Cardiac muscle cell (in vitro differentiated cells and primary cell): ENCODE measurements around the gene PI16. TPM values are rescaled to one million over a fixed set of nuclear protein-coding genes. Genes with fewer than 3 reads are reported as not detected.

ENCODE experiments used
- DNase-seq, 2 donors: peaks; one replicate each; pipeline versions ENCODE4 v3.0.0 to v3.0.0-alpha.2; 2010 to 2017; ENCODE audit warnings: low read depth in 1 of 2, low spot score in 1 of 2
- H3K27ac ChIP-seq: fragments of 200-600 bp; sonication (generic); 2 replicates; pipeline ENCODE4 v1.5.1; 2016
- H3K27me3 ChIP-seq: fragments of 200-600 bp; sonication (generic); 2 replicates; pipeline ENCODE4 v1.6.0; 2016; ENCODE audit warnings: control low read depth
- H3K36me3 ChIP-seq: fragments of 200-600 bp; sonication (generic); 2 replicates; pipeline ENCODE4 v1.5.1; 2016; ENCODE audit warnings: control low read depth
- H3K4me1 ChIP-seq: fragments of 200-600 bp; sonication (generic); 2 replicates; pipeline ENCODE4 v1.8.1; 2017; ENCODE audit warnings: low read depth, mild to moderate bottlenecking, mixed run types
- H3K4me3 ChIP-seq: fragments of 200-600 bp; sonication (generic); 2 replicates; pipeline ENCODE4 v1.5.1; 2016; ENCODE audit warnings: mild to moderate bottlenecking
- H3K9me3 ChIP-seq: fragments of 200-600 bp; sonication (generic); 2 replicates; pipeline ENCODE4 v1.5.1; 2017; ENCODE audit warnings: low read depth, mild to moderate bottlenecking, control low read depth
- CTCF ChIP-seq: IDR thresholded peaks from 2 replicates; pipeline ENCODE4 v1.5.1; 2012; ENCODE audit warnings: low read depth, mild to moderate bottlenecking, low read length
- polyA plus RNA-seq: library from polyadenylated mRNA; unstranded; fragments of >200 nt; fragmentation: Nextera tagmentation; extraction: Ambion mirVana; gene quantifications from 2 replicates; pipeline ENCODE4 v1.2.1, GENCODE V29; 2016
- total RNA-seq: library from RNA; depleted of rRNA; stranded (reverse); fragments of >200 nt; gene quantifications from 2 replicates; pipeline ENCODE4 v1.2.3, GENCODE V29; 2016

Gene PI16
- total and polyA plus RNA-seq, 2 experiments from 2014 or later: 0.37 TPM; not detected in 1

- H3K4me1 ChIP-seq: peaks cover 30% of the 10 kb centered on the region
- no peaks in the 10 kb centered on the region for H3K27me3 ChIP-seq
- DNase-seq: no peak
- H3K9me3 ChIP-seq: no peaks in the 10 kb centered on the region
- H3K36me3 ChIP-seq: no peaks in the 10 kb centered on the region
- H3K27ac ChIP-seq: no peak overlapping the region
- H3K4me3 ChIP-seq: no peak overlapping the region
- no peak for TF ChIP-seq CTCF
These were observed 4.4 kb downstream of the PI16 start for GRCh38 chr6:36958775-36959554.

- Histone ChIP-seq H3K36me3 (no peaks in the 10 kb centered on the region), H3K4me3 (no peak overlapping the region), H3K27me3 (no peaks in the 10 kb centered on the region), H3K9me3 (no peaks in the 10 kb centered on the region), H3K27ac (no peak overlapping the region), H3K4me1 (peaks cover 29% of the 10 kb centered on the region)
- no peak for TF ChIP-seq CTCF
- DNase-seq: no peak
These were observed 5.2 kb downstream of the PI16 start for GRCh38 chr6:36959555-36960250.

GRCh38 chr6:36961441-36962435 lies 7.2 kb downstream of the PI16 start:
- H3K27ac ChIP-seq: no peak overlapping the region
- H3K36me3 ChIP-seq: no peaks in the 10 kb centered on the region
- TF ChIP-seq CTCF: no peak
- no peak overlapping the region for H3K4me3 ChIP-seq
- H3K9me3 ChIP-seq: no peaks in the 10 kb centered on the region
- no peaks in the 10 kb centered on the region for H3K27me3 ChIP-seq
- H3K4me1 ChIP-seq: peaks cover 16% of the 10 kb centered on the region
- DNase-seq: no peak

- H3K4me3 ChIP-seq: no peak overlapping the region
- DNase-seq: peak in 1 of 2 donors; percentile 71
- peaks cover 6% of the 10 kb centered on the region for H3K36me3 ChIP-seq
- peaks cover 16% of the 10 kb centered on the region for H3K4me1 ChIP-seq
- H3K27me3 ChIP-seq: no peaks in the 10 kb centered on the region
- no peak for TF ChIP-seq CTCF
- no peak overlapping the region for H3K27ac ChIP-seq
- no peaks in the 10 kb centered on the region for H3K9me3 ChIP-seq
These were observed 8.3 kb downstream of the PI16 start for GRCh38 chr6:36962874-36963273.

GRCh38 chr6:36963451-36964290 lies 9.1 kb downstream of the PI16 start:
- Histone ChIP-seq H3K36me3 (peaks cover 14% of the 10 kb centered on the region), H3K4me1 (peaks cover 16% of the 10 kb centered on the region), H3K4me3 (no peak overlapping the region), H3K27me3 (no peaks in the 10 kb centered on the region), H3K9me3 (no peaks in the 10 kb centered on the region), H3K27ac (no peak overlapping the region)
- no peak for TF ChIP-seq CTCF
- peak in 1 of 2 donors; percentile 35 for DNase-seq
